ENCODE results near the gene XYLB.

The XYLB gene

GRCh38 chr3:38446085-38446686 lies 99.6 kb downstream of the XYLB start:
- intact Hi-C loops (cut with DNase I): no loop called here
- DNase-seq: no peak

GRCh38 chr3:38446812-38447211 lies 100.2 kb downstream of the XYLB start:
- intact Hi-C loops (cut with DNase I): no loop called here
- DNase-seq: no peak

- intact Hi-C loops (cut with DNase I): loop anchor here (10.0 kb wide), 1 partner anchor 286 kb away; the partner anchor contains the start of gene OXSR1
- no peak for DNase-seq
These were observed 104.3 kb downstream of the XYLB start for GRCh38 chr3:38450853-38451252.

GRCh38 chr3:38453075-38453912 lies 106.7 kb downstream of the XYLB start, which contains the start of gene ACVR2B:
Gene ACVR2B (plus strand): TSS chr3:38453890. CDS start chr3:38454323, 433 bp downstream.
- intact Hi-C loops (cut with DNase I): loop anchor here (10.0 kb wide), 1 partner anchor 288 kb away; the partner anchor contains the start of gene OXSR1
- peak; percentile 73 to 98 (median 85) for DNase-seq

- intact Hi-C loops (cut with DNase I): loop anchor here (10.0 kb wide), 1 partner anchor 289 kb away; the partner anchor contains the start of gene OXSR1
- DNase-seq: no peak
These were observed 107.3 kb downstream of the XYLB start for GRCh38 chr3:38453913-38454177.

DNA sequence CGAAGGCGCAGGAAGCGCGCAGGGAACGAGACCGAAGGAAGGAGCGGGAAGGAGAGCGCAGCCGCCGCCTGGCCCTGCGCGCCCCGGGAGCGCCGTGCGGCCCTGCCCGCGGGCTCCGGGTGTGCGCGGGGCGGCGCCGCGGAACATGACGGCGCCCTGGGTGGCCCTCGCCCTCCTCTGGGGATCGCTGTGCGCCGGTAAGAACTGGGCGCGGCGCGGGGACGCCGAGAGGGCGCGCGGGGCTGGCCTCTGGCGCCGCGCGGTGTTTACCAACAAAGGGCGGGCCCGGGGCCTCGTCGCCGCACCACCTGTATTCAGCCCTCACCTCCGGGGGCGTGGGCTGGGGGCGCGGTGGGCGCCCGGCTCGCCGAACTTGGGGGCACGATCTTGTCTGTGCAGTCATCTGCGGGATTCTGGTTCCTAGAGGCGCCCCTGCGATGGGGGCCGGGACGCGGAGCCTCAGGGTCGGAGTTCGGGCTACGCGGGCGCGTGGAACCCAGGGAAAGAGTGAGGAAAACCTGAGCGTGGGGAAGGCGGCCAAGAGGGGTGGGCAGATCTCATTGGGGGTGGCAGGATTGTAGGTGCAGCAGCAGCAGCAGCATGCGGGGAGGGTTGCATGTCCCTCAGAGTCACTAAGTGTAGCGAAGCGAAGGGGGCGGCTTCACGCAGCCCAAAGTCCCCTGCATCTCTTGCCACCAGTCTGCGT lies 107.7 kb downstream of the XYLB start:
- intact Hi-C loops (cut with DNase I): loop anchor here (10.0 kb wide), 1 partner anchor 290 kb away; the partner anchor contains the start of gene OXSR1
- DNase-seq: peak in 8 of 10 donors; percentile 22 to 86 (median 35)

DNA sequence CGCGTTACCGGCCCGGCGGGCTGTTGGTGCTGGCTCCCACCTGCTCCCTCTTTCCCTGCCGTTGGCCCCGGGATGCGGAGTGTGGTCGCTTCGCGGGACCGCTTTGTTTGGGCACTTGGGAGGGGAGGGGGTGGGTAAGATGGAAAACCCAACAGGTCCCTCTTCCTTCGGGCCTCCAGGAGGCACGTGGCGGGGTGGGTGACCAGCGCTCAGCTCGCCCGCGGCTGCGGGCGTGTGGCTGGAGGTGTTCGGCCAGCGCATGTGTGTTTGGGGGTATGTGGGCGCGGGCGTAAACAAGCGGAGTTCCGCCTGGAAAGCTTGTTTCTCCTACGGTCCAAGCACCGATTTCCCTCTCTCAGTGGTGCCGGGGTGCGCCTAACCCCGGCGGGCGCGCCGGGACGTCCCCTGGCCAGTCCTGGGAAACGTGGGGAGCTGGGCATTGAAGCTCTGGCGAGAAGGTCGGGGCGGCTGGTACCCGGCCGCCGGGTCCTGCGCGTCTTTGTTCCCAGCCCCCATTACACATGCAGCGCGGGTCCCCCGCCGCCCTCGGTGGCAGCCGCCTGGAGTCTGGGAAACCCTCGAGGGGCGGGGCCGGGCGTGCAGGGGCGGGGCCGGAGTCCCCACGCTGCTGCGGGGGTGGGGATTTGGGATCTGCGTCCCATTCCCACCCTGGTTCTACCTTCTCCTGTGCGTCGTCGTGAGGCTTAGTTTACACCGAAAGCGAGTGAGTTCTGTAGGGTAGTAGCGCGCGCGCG lies 108.5 kb downstream of the XYLB start:
- intact Hi-C loops (cut with DNase I): loop anchor here (5.0 to 10.0 kb wide), 2 partner anchors 37 to 290 kb away; partner anchors contain the start of gene OXSR1
- peak; percentile 55 to 94 (median 70) for DNase-seq

- DNase-seq: peak in 1 of 10 donors; percentile 81
- intact Hi-C loops (cut with DNase I): loop anchor here (5.0 to 10.0 kb wide), 2 partner anchors 36 to 291 kb away; partner anchors contain the start of gene OXSR1
These were observed 109.2 kb downstream of the XYLB start for GRCh38 chr3:38455639-38456430.

DNA sequence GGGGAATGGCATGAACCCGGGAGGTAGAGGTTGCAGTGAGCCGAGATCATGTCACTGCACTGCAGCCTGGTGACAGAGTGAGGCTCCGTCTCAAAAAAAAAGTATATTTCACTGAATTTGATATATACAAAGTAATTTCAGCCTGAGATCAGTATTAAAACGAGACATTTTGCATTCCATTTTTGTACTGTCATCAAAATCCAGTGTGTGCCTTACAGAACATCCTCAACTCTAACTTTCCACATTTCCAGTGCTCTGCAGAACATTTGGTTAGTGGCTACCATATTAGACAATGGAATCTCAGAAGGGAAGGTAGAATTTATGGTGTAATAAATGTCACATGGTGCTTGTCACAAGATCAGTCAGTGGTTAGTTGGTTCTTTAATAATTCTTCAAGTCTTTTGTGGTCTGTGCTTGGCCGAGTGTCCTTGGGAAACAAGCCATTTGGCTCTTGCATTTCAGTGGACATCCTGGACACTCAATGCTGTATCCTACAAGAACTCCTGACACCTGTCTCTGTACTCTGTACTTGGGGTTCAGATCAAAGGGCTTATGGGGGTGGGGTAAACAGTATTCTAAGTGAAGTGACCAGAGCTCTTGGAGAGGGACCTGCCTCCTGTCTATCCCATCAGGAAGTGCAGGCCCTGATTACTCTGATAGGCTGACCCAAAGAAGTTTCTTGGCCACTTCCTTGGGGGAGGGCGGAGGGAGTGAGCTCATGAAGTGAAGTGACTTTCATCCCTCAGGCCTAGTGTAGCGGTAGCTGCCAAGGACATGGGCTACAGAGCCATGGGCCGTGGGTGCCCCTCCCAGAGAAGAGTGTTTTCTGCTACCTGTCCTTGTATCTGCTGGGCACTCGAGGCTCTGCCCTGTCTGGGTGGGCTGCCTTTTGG lies 110.8 kb downstream of the XYLB start:
- intact Hi-C loops (cut with DNase I): loop anchor here (5.0 to 10.0 kb wide), 2 partner anchors 35 to 293 kb away; partner anchors contain the start of gene OXSR1
- DNase-seq: no peak

- intact Hi-C loops (cut with DNase I): loop anchor here (5.0 to 10.0 kb wide), 2 partner anchors 33 to 294 kb away; partner anchors contain the start of gene OXSR1
- DNase-seq: peak in 6 of 10 donors; percentile 34 to 92 (median 70)
These were observed 112.4 kb downstream of the XYLB start for GRCh38 chr3:38458796-38459498.

- intact Hi-C loops (cut with DNase I): loop anchor here (5.0 to 10.0 kb wide), 2 partner anchors 33 to 295 kb away; partner anchors contain the start of gene OXSR1
- no peak for DNase-seq
These were observed 113.0 kb downstream of the XYLB start for GRCh38 chr3:38459499-38460048.

DNA sequence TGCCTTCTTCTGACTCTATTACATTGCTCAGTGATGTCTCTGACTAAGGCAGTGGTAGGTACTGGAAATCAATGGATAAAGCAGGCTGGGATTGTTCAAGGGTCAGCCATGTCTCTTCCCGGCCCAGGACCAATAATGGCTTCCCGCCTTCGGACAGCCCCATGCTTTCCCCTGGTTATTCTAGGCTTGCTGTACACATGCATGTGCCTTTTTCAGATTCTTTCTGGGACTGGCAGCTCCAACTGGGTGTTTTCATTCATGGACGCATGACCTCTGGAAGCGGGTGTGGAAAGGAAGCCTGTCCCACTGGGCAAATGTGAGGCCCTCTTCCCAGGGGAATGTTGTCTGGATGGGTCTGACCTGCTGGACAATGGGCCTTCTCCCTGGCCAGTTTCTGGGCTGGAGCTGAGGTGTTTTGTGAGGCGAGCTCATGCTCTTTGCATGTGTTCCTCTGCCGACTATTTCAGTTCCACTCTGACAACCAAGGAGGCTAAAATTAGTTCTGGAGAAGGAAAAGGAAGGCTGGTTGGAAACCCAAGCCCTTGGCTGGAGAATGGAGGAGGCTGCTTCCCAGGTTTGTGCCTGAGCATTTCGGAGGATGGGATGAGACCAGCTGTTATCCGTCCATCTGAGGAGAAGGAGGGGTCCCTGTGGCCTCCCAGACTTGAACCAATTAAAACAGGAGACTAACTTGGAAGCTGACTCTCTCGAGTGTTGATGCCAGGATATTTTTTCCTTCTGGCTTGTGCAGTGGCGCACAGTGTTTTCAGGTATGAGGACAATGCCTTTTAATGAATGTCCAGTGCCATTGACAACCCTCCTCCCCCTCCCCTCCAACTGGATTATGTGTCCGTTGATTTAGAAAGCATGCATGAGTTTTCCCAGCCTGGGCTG lies 114.0 kb downstream of the XYLB start:
- DNase-seq: peak in 1 of 10 donors; percentile 78
- intact Hi-C loops (cut with DNase I): no loop called here
